Activated CD4-positive, CD25-positive, alpha-beta regulatory T cell (primary cell): ENCODE results near the gene CEBPA.
"Not testable (repeated sequence)": the region's sequence is repeated elsewhere in the genome, so short reads cannot be mapped to it uniquely, and the experiment has no call there.

ENCODE experiments used
- DNase-seq, 4 experiments: peaks; one replicate each; lab custom pipeline; 2025; lab: John Stamatoyannopoulos, UW

CEBPA gene

GRCh38 chr19:33300009-33300893 is 2.1 kb downstream of the CEBPA start:
- no peak for DNase-seq

DNA sequence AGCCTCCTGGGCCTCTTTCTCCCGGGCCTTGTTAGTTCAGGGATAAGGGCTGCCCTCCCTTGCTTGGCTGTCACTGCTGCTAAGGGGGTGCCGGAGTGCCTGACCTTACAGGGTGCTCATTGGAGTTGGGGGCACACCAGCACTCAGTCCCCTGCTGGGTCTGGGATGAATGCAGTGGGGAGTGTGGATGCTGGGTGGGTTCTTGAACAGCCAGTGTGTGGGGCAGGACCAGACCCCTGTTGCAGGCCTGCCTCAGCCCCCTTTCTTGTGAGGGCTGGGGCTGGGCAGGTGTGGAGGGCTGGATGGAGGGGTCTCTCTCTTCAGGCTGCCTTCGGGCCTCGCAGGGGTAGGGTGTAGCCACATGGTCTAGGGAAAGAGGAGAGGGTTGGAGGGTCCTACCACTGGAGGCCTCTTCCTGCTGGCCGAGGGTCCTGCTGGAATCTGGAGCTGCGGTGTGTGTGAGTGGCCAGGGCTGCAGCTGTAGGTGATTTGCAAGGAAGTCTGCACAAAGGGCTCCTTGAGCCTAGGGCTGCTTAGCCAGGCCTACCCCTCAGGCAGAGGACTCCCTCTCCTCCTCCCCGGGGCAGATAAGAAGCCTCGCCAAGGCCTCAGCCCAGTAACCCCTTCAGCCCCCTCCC is 3.2 kb downstream of the CEBPA start:
- no peak for DNase-seq

DNA sequence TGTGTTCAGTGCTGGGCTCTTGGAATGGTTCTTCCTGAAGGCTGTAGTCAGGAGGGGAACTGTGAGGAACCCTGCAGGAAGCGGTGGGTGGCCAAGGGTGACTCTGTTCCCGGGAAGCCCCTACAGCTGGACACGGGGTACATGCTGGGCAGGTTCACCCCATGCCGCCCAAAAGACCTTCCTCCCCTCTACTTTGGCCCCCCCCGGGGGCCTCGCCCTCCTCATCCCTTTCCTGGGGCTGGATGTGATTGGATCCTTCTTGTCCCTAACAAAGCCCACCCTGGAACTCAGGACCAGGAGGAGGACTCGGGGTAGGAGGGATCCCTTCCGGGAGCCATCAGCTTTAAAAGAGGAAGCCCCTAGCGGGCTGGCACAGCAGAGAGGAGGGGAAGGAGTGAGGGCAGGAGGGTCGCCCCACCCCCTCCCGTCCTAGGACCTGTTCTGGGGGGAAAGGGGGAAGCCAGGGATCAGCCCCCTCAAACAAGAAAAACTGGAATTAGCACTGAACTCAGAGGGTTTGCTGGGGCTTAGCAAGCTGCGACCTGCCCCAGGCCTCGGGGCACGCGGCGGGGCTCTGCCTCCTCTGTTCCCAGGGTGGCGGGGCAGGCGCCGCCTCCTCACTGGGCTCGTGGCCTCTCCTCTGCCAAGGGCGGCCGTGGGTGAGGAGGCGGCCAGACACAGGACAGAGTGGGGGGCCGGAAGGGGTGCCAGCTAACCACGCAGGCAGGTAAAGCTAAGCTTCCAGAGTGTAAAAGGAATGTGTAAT is 4.0 kb downstream of the CEBPA start:
- DNase-seq: no peak

DNA sequence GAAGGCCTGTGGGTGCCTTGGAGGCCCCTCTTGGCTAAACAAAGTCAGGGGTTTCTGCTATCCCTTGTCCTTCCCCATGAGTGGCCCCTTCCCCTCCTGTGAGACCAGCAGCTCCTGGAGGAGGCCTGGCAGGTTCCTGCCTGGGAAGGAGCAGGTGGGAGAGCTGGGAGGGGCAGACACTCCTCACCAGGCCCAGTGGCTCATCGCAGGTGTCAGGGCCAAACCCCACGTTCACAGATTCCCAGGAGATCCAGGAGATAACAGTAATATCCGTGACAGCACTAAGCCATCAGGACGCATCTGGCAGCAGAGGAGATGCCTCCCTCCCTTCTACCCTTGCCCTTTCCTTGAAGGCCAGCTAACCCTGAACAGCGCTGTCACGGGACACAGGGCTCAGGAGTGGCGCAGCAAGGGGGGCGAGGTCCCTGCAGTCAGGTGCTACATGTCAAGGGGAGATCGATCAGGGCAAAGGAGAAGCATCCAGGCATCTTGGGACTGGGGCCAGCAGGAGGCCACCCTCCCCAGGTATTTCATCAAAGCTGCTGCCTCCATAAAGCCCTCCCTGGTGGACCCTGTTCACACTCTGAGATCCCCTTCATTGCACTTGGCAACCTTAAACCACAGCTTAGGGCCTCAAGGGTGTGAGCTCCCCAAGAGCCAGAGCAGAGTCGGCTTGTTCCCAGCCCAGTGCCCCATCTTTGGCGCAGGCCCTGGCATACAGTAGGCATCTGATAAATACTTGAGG is 4.8 kb downstream of the CEBPA start:
- DNase-seq: no peak

- no peak for DNase-seq
Measured at GRCh38 chr19:33296488-33296971, 5.8 kb downstream of the CEBPA start.

DNA sequence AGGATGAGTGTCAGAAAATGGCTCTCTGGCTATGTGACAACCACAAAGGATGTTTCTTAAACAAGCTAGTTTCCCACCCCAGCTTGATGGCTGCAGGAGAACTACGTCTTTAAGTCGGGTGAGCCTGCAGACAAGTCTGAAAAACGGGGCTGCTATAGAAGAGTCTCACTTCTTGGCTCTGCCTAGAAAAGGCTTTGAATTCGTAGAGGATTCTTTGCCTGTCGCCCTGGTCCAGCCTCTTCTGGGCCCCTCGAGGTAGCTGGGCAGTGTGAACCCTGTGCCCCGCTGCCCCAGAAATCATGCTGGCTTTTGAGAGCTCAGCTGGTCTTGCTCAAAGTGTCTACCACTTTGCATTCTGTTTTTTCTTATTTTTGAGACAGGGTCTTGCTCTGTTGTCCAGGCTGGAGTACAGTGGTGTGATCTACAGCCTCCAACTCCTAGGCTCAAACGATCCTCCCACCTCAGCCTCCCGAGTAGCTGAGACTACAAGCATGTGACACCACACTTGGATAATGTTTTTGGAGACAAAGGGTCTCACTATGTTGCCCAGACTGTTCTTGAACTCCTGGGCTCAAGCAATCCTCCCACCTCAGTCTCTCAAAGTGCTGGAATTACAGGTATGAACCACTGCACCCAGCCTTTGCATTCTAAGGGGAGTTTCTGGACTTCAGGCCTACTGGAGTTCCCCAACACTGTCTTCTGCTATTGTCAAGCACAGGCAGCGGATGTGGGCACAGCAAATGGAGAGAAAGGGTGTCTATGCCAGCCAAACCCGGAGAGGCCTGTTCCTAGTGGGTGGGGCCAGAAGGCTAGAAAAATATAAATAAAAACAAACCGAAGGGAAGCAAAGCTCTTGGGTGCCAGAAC is 6.5 kb downstream of the CEBPA start:
- DNase-seq: no peak

- not testable (repeated sequence) for DNase-seq
Measured at GRCh38 chr19:33295046-33295445, 7.3 kb downstream of the CEBPA start.

DNA sequence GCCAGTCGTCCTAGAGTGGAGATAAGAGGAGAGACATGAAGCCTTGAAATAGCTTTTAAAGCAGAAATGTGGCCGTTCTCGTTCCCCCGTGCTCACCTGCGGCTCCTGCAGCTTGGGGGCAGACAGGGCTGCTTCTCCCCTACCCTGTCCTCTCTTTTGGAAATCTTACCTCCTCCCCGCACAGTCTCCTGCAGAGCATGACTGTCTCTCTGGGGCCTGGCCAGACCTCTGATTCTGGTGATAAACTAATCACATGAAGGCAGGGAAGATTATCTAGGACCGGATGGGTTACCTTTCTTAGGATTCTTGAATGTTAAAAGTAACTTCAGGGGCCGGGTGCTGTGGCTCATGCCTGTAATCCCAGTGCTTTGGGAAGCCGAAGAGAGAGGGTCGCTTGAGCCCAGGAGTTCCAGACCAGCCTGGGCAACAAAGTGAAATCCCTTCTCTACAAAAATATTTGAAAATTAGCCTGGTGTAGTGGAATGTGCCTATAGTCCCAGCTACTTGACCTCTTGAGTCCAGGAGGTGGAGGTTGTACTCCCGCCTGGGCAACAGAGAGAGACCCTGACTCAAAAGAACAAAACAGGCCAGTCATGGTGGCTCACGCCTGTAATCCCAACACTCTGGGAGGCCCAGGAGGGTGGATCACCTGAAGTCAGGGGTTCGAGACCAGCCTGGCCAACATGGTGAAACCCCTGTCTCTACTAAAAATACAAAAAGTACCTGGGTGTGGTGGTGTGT is 8.1 kb downstream of the CEBPA start:
- DNase-seq: no peak

GRCh38 chr19:33293255-33294057 is 8.9 kb downstream of the CEBPA start:
- DNase-seq: no peak

DNA sequence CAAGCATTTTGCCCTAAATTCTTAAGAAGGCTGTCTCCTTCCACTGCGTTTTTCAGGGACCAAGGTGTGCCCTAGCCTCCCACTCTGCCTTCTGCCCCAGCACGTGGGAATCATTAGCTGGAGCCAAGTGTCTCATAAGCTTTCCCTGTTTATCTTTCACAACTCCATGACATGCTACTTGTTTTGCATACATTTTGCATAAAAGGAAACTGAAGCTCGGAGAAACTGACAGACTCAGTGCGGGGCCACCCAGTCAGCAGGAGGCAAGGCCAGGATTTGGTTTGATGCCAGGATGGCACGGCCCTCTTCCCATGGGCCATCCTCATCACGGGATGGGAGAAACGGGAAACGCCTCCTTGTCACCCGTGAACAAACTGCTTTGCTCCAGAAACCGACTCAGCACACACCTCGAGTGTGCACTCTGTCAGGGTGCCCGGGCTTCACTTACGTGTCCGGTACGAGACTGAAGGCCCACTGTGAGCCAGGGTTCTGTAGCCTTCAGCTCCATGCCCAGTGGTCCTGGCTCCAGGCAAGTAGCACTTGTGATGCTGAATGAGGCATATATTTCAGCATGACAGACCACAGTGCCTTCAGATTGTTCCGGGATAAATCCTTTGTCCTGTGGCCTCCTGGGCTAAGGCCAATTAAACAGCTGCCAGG is 9.6 kb downstream of the CEBPA start:
- DNase-seq: no peak

- DNase-seq: no peak
Measured at GRCh38 chr19:33291623-33292534, 10.5 kb downstream of the CEBPA start.

GRCh38 chr19:33290956-33291622 is 11.2 kb downstream of the CEBPA start:
- DNase-seq: no peak

DNA sequence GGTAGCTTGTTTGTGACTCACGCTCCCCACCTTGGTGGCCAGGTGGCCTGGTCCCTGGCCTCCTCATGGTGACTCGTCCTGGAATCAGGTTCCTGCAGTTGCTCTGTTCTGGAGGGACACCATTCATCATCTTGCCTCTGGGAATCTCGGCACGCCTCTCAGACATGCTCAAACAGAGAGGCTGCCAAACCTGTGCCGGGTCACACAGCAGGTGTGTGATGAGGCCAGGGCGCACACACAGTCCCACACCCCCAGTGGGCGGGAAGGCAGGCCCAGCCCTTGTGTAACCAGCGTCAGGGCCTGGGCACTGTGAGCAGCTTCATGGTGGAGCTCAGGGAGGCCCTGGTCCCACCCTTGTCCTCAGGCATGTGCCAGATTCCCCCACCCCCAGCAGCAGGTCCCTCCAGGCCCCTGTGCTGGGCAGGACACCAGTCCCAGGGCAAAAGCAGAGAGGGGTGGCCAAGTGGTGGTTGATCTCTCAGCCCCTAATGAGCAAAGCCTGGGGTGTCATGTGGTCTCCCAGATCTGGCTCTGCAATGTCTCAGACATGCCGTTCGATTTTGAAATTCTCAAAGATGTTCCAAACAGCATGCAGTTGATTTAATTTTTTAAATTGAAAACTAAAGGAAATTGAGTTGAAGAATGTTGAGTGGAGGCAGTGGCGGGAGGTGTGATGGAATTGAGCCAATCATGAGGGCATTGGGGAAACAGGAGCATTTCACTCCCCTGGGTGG is 12.1 kb downstream of the CEBPA start:
- no peak for DNase-seq

DNA sequence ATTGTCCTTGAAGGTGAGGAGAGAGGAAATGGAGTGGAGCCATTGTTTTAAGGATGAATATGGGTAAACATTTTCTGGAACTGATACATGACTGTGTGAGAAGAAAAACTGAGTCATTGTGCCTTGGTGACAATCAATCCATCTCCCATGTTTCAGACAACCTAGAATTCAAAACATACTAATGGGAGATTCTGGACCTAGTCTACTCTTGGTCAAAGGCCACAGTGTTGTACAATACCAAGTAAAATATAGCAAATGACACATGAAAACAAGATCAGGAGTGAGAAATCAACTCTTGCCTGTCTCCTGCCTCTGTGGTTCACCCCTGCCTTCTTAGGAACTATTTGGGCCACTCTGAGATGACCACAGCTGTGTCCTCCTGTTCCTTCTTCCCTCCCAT is 13.1 kb downstream of the CEBPA start:
- DNase-seq: no peak

- no peak for DNase-seq
Measured at GRCh38 chr19:33288666-33289065, 13.7 kb downstream of the CEBPA start.

DNA sequence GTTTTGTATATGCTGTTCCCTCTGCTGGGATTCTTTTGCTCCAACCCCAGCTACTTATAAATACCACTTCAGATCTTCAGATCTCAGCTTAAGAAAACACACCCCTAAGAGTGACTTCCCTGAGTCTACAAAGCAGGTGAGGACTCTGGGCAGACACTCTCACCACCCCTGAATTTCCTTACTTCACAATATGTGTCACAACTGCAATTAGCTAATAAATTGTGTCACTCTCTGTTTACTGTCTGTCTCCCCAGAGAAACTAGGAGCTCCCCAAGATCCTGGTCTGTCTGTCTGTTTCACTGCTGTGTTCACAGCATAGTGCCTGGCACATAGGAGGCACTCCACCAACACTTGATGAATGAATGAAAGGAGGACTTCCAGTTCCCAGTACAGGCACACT is 14.4 kb downstream of the CEBPA start:
- DNase-seq: no peak
